OCI-LY7 (cell line): Measurements from ENCODE around the gene BUD13.

Experiments
- EZH2phosphoT487 ChIP-seq: fragments of 200-600 bp; sonication (generic); IDR thresholded peaks from 2 replicates; pipeline ENCODE4 v1.6.1; 2018; ENCODE audit warnings: low read depth, borderline replicate concordance, mild to moderate bottlenecking, mixed run types, antibody characterized with exemption, low read length, moderate library complexity, mixed read lengths
- TF ChIP-seq, protein P1 (sequence below): fragments of 200-600 bp; sonication (generic); conservative IDR thresholded peaks from 2 replicates; pipeline ENCODE4 v1.5.1; 2014; ENCODE audit warnings: mild to moderate bottlenecking, antibody characterized with exemption, low read length, moderate library complexity, mixed read lengths

GRCh38 chr11:116786966-116787365, 14.2 kb upstream of the BUD13 start:
- TF ChIP-seq, protein P1, sequence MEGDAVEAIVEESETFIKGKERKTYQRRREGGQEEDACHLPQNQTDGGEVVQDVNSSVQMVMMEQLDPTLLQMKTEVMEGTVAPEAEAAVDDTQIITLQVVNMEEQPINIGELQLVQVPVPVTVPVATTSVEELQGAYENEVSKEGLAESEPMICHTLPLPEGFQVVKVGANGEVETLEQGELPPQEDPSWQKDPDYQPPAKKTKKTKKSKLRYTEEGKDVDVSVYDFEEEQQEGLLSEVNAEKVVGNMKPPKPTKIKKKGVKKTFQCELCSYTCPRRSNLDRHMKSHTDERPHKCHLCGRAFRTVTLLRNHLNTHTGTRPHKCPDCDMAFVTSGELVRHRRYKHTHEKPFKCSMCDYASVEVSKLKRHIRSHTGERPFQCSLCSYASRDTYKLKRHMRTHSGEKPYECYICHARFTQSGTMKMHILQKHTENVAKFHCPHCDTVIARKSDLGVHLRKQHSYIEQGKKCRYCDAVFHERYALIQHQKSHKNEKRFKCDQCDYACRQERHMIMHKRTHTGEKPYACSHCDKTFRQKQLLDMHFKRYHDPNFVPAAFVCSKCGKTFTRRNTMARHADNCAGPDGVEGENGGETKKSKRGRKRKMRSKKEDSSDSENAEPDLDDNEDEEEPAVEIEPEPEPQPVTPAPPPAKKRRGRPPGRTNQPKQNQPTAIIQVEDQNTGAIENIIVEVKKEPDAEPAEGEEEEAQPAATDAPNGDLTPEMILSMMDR, result no peak
- no peak for TF ChIP-seq EZH2phosphoT487
